HCT116 (cell line): Measurements from ENCODE around the gene SPTBN1. TPM values are rescaled to one million over a fixed set of nuclear protein-coding genes. Genes with fewer than 3 reads are reported as not detected.

ENCODE experiments used
- ATAC-seq: fragments of 200-7000 bp; cut with Tn5 transposase; 2 replicates; pipeline ENCODE4 v1.9.1; 2020; ENCODE audit warnings: mild to moderate bottlenecking, moderate library complexity
- BruUV-seq: library from RNA; stranded (reverse); fragments of 400-500 nt; replicated peaks from 2 replicates; lab custom pipeline; 2021; lab: Mats Ljungman, UMichigan
- CTCF ChIA-PET: fragments of 300-600 bp; sonication (Branson Sonifier 250); formaldehyde crosslinking; loops from one replicate; lab custom pipeline; 2021; ENCODE audit warnings: antibody characterized with exemption; lab: Charles Lee
- POLR2A ChIA-PET: fragments of 300-600, 350-600 bp; sonication (Branson Sonifier 250); formaldehyde crosslinking; loops from one replicate; lab custom pipeline; 2021; ENCODE audit warnings: antibody characterized with exemption; lab: Charles Lee
- RAD21 ChIA-PET, 2 experiments: fragments of 300-600 bp; sonication (Branson Sonifier 250); formaldehyde crosslinking; loops; one replicate each; lab custom pipeline; 2023; ENCODE audit warnings: low total read pairs in 2 of 2; ENCODE audit not compliant: uncharacterized antibody in 2 of 2, unreplicated experiment in 2 of 2, low non-redundant PET in 1 of 2; lab: Charles Lee
- DNase-seq: peaks from one replicate; pipeline ENCODE4 v3.0.0-alpha.2; 2010; ENCODE audit warnings: low read depth, low spot score
- H2AFZ ChIP-seq: fragments of 200-600 bp; shearing (Covaris generic), sonication (generic); 2 replicates; pipeline ENCODE4 v1.6.1; 2017; ENCODE audit warnings: low read depth, mixed run types, mixed read lengths, antibody characterized with exemption, low read length; ENCODE audit not compliant: poor library complexity, severe bottlenecking
- H3K27ac ChIP-seq: 2 replicates; pipeline ENCODE4 v1.5.1; 2012; ENCODE audit warnings: low read depth, low read length
- H3K27me3 ChIP-seq: fragments of 200-600 bp; sonication (generic); 2 replicates; pipeline ENCODE4 v1.6.1; 2016; ENCODE audit warnings: mixed run types, low read length, mixed read lengths; ENCODE audit not compliant: insufficient read depth
- H3K36me3 ChIP-seq, 2 experiments: fragments of 200-500 bp in 1 of 2; fragments of 200-600 bp in 1 of 2; sonication (Bioruptor generic) in 1 of 2; sonication (generic) in 1 of 2; 2 replicates each; pipeline versions ENCODE4 v1.5.1 to v1.6.1; 2014 to 2016; ENCODE audit warnings: low read length in 2 of 2, inconsistent platforms in 1 of 2, mixed read lengths in 1 of 2, mixed run types in 1 of 2; ENCODE audit not compliant: insufficient read depth in 2 of 2, control insufficient read depth in 1 of 2
- H3K4me1 ChIP-seq, 2 experiments: fragments of 200-600 bp in 1 of 2; sonication (generic) in 1 of 2; 2 replicates each; pipeline versions ENCODE4 v1.5.1 to v1.6.1; 2012 to 2017; ENCODE audit warnings: low read length in 2 of 2, inconsistent platforms in 1 of 2, mild to moderate bottlenecking in 1 of 2, mixed read lengths in 1 of 2, mixed run types in 1 of 2, moderate library complexity in 1 of 2; ENCODE audit not compliant: insufficient read depth in 2 of 2, control insufficient read depth in 1 of 2
- H3K4me2 ChIP-seq: fragments of 200-600 bp; sonication (generic); 2 replicates; pipeline ENCODE4 v1.6.1; 2017; ENCODE audit warnings: mixed run types, low read length, mixed read lengths
- H3K4me3 ChIP-seq, 2 experiments: fragments of 200-600 bp in 1 of 2; sonication (generic) in 1 of 2; replicated peaks in 1 of 2; 2 replicates each; pipeline ENCODE4 v1.5.1; 2011 to 2016; ENCODE audit warnings: low read length in 2 of 2, control low read depth in 1 of 2, low read depth in 1 of 2, mild to moderate bottlenecking in 1 of 2, mixed read lengths in 1 of 2, mixed run types in 1 of 2
- H3K79me2 ChIP-seq: fragments of 200-600 bp; sonication (generic); 2 replicates; pipeline ENCODE4 v1.6.1; 2017; ENCODE audit warnings: mild to moderate bottlenecking, mixed run types, low read length, moderate library complexity, mixed read lengths; ENCODE audit not compliant: insufficient read depth
- H3K9ac ChIP-seq: fragments of 200-600 bp; sonication (generic); 2 replicates; pipeline ENCODE4 v1.6.1; 2016; ENCODE audit warnings: low read length, mixed read lengths
- H3K9me2 ChIP-seq: fragments of 200-600 bp; sonication (generic), shearing (Covaris generic); 2 replicates; pipeline ENCODE4 v1.6.1; 2017; ENCODE audit warnings: mixed run types, mild to moderate bottlenecking, moderate library complexity; ENCODE audit not compliant: insufficient read depth
- H3K9me3 ChIP-seq, 2 experiments: fragments of 200-500 bp in 1 of 2; fragments of 200-600 bp in 1 of 2; sonication (Bioruptor generic) in 1 of 2; sonication (generic) in 1 of 2; 2 replicates each; pipeline ENCODE4 v1.6.1; 2014 to 2017; ENCODE audit warnings: low read length in 2 of 2, mixed read lengths in 2 of 2, inconsistent platforms in 1 of 2, low read depth in 1 of 2, mild to moderate bottlenecking in 1 of 2, mixed run types in 1 of 2, moderate library complexity in 1 of 2; ENCODE audit not compliant: control insufficient read depth in 1 of 2, insufficient read depth in 1 of 2
- H4K20me1 ChIP-seq: fragments of 200-600 bp; sonication (generic), shearing (Covaris generic); 2 replicates; pipeline ENCODE4 v1.6.1; 2017; ENCODE audit warnings: mixed run types, mild to moderate bottlenecking, moderate library complexity; ENCODE audit not compliant: insufficient read depth
- CEBPB ChIP-seq: IDR thresholded peaks from 2 replicates; pipeline ENCODE4 v1.6.1; 2012; ENCODE audit warnings: low read depth
- ELF1 ChIP-seq: IDR thresholded peaks from 2 replicates; pipeline ENCODE4 v1.6.1; 2012; ENCODE audit warnings: low read depth, borderline replicate concordance
- FOSL1 ChIP-seq: IDR thresholded peaks from 2 replicates; pipeline ENCODE4 v1.6.1; 2012; ENCODE audit warnings: low read depth
- POLR2A ChIP-seq: IDR thresholded peaks from 2 replicates; pipeline ENCODE4 v1.7.0; 2011; ENCODE audit warnings: borderline replicate concordance; ENCODE audit not compliant: insufficient read depth, insufficient read length; ENCODE audit errors: extremely low read depth
- SIN3A ChIP-seq: IDR thresholded peaks from 2 replicates; pipeline ENCODE4 v1.6.1; 2012; ENCODE audit warnings: low read depth
- SRF ChIP-seq: IDR thresholded peaks from 2 replicates; pipeline ENCODE4 v1.6.1; 2012; ENCODE audit warnings: low read depth
- YY1 ChIP-seq: IDR thresholded peaks from 2 replicates; pipeline ENCODE4 v1.6.1; 2011; ENCODE audit warnings: low read length, low read depth, moderate library complexity, mild to moderate bottlenecking; ENCODE audit not compliant: insufficient replicate concordance; ENCODE audit errors: extremely low read depth
- ZNF274 ChIP-seq: fragments of 200-500 bp; sonication (Bioruptor generic); IDR thresholded peaks from 2 replicates; pipeline ENCODE4 v1.6.1; 2014; ENCODE audit warnings: mild to moderate bottlenecking, low read depth, low read length, inconsistent platforms
- intact Hi-C: fragments of 100-400 bp; cut with micrococcal nuclease; formaldehyde crosslinking; loops from 2 replicates; pipeline ENCODE4 v1.10.0; 2022
- total RNA-seq: library from RNA; stranded (reverse); gene quantifications from one replicate; pipeline ENCODE4 v1.2.1, GENCODE V29; 2021; ENCODE audit not compliant: unreplicated experiment
- TF ChIP-seq, protein P1 (sequence below): IDR thresholded peaks from 2 replicates; pipeline ENCODE4 v1.6.1; 2012; ENCODE audit warnings: low read depth
- TF ChIP-seq, protein P2 (sequence below): IDR thresholded peaks from 2 replicates; pipeline ENCODE4 v1.6.1; 2012

SPTBN1 gene
- total RNA-seq, 1 experiment from 2014 or later = 84.4 TPM

DNA sequence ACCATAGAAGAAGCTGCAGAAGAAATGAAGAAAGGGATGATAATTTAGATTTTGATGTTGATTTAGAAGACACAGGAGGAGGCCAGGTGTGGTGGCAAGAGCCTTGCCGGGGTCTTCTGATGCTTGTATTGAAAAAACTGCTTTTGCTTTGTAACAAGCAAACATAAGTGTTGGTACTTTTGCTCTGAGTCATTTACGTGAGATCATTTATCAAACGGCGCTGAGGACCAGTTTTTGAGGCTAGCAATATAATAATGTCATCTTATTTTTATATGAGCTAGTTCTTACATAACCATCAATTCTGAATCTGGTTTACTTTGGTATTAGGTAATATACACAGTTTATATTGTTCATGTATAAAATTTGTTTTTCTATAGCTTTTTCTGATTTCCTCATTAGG, 30.6 kb downstream of the SPTBN1 start:
- DNase-seq (no peak), ATAC-seq (no peak)
- intact Hi-C loops = no loop called here
- no peak overlapping the region for H3K4me2 ChIP-seq
- H3K4me3 ChIP-seq = no peak overlapping the region
- 0 out of 2 replicates have a peak, but pooled peaks cover 2% of the 10 kb centered on the region for H3K79me2 ChIP-seq
- no peaks in the 10 kb centered on the region for H3K9me2 ChIP-seq
- ChIA-PET CTCF (interaction anchor here (0.7 to 1.2 kb wide), 2 partner anchors 12 to 13 kb away, joined by 3 to 4 read pairs; no protein-coding TSS in a partner anchor), RAD21 (no interaction called here), POLR2A (no interaction called here)
- H2AFZ ChIP-seq = no peak overlapping the region
- H3K36me3 ChIP-seq = no peaks in the 10 kb centered on the region
- H3K27ac ChIP-seq = no peak overlapping the region
- H3K27me3 ChIP-seq = no peaks in the 10 kb centered on the region
- TF ChIP-seq POLR2A (no peak), ELF1 (no peak), SRF (no peak), SIN3A (no peak), ZNF274 (no peak), CEBPB (no peak), FOSL1 (no peak), YY1 (no peak)
- TF ChIP-seq, protein P1, sequence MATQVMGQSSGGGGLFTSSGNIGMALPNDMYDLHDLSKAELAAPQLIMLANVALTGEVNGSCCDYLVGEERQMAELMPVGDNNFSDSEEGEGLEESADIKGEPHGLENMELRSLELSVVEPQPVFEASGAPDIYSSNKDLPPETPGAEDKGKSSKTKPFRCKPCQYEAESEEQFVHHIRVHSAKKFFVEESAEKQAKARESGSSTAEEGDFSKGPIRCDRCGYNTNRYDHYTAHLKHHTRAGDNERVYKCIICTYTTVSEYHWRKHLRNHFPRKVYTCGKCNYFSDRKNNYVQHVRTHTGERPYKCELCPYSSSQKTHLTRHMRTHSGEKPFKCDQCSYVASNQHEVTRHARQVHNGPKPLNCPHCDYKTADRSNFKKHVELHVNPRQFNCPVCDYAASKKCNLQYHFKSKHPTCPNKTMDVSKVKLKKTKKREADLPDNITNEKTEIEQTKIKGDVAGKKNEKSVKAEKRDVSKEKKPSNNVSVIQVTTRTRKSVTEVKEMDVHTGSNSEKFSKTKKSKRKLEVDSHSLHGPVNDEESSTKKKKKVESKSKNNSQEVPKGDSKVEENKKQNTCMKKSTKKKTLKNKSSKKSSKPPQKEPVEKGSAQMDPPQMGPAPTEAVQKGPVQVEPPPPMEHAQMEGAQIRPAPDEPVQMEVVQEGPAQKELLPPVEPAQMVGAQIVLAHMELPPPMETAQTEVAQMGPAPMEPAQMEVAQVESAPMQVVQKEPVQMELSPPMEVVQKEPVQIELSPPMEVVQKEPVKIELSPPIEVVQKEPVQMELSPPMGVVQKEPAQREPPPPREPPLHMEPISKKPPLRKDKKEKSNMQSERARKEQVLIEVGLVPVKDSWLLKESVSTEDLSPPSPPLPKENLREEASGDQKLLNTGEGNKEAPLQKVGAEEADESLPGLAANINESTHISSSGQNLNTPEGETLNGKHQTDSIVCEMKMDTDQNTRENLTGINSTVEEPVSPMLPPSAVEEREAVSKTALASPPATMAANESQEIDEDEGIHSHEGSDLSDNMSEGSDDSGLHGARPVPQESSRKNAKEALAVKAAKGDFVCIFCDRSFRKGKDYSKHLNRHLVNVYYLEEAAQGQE = no peak
- TF ChIP-seq, protein P2, sequence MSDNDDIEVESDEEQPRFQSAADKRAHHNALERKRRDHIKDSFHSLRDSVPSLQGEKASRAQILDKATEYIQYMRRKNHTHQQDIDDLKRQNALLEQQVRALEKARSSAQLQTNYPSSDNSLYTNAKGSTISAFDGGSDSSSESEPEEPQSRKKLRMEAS = no peak
- no peaks in the 10 kb centered on the region for H4K20me1 ChIP-seq
- H3K9ac ChIP-seq = no peak overlapping the region
- BruUV-seq = no TSS peak
- H3K9me3 ChIP-seq = no peaks in the 10 kb centered on the region
- H3K4me1 ChIP-seq = peaks cover 27 to 51% of the 10 kb centered on the region in 2 experiments
